Middle frontal gyrus (tissue), 1 donor: Measurements from ENCODE around the gene RGS13.

Experiments
- DNase-seq: peaks from one replicate; pipeline ENCODE4 v3.0.0-alpha.2; 2015; ENCODE audit warnings: low spot score; ENCODE audit errors: extremely low spot score

Gene RGS13

GRCh38 chr1:192626366-192627179 lies 9.4 kb upstream of the RGS13 start:
- DNase-seq = no peak

GRCh38 chr1:192627901-192628300 lies 8.0 kb upstream of the RGS13 start:
- no peak for DNase-seq

- no peak for DNase-seq
Measured at GRCh38 chr1:192628396-192629057, 7.4 kb upstream of the RGS13 start.

- DNase-seq = no peak
Measured at GRCh38 chr1:192629612-192630011, 6.3 kb upstream of the RGS13 start.

- no peak for DNase-seq
Measured at GRCh38 chr1:192630521-192631287, 5.2 kb upstream of the RGS13 start.

- no peak for DNase-seq
Measured at GRCh38 chr1:192631749-192632148, 4.2 kb upstream of the RGS13 start.

GRCh38 chr1:192632188-192632587 lies 3.8 kb upstream of the RGS13 start:
- DNase-seq = no peak

GRCh38 chr1:192632641-192633532 lies 3.1 kb upstream of the RGS13 start:
- no peak for DNase-seq

GRCh38 chr1:192633533-192634253 lies 2.3 kb upstream of the RGS13 start:
- no peak for DNase-seq

- DNase-seq = no peak
Measured at GRCh38 chr1:192635041-192635440, 906 bp upstream of the RGS13 start.

- DNase-seq = no peak
Measured at GRCh38 chr1:192639607-192640368, 3.8 kb downstream of the RGS13 start.

GRCh38 chr1:192652159-192652558 lies 16.2 kb downstream of the RGS13 start:
- no peak for DNase-seq

GRCh38 chr1:192654120-192654519 lies 18.2 kb downstream of the RGS13 start:
- DNase-seq = no peak

- no peak for DNase-seq
Measured at GRCh38 chr1:192654591-192655251, 18.8 kb downstream of the RGS13 start.

- DNase-seq = no peak
Measured at GRCh38 chr1:192657760-192658159, 21.8 kb downstream of the RGS13 start.

- no peak for DNase-seq
Measured at GRCh38 chr1:192658255-192658654, 22.3 kb downstream of the RGS13 start.

- no peak for DNase-seq
Measured at GRCh38 chr1:192660613-192661012, 24.7 kb downstream of the RGS13 start.

GRCh38 chr1:192668409-192668983 lies 32.5 kb downstream of the RGS13 start:
- DNase-seq = no peak

- DNase-seq = no peak
Measured at GRCh38 chr1:192669174-192669573, 33.2 kb downstream of the RGS13 start.
